ENCODE results near the gene MREG.

Gene MREG

GRCh38 chr2:216013080-216013909 is at the start of gene MREG:
Gene MREG (minus strand): TSS chr2:216013551. CDS start chr2:216013327, 224 bp downstream.
- DNase-seq: peak; percentile 52 to 84

GRCh38 chr2:216059233-216059834 is 46.0 kb upstream of the MREG start:
- no peak for DNase-seq

GRCh38 chr2:216057688-216058193 is 44.4 kb upstream of the MREG start:
- no peak for DNase-seq

GRCh38 chr2:216056739-216057138 is 43.4 kb upstream of the MREG start:
- no peak for DNase-seq

GRCh38 chr2:216055680-216056079 is 42.3 kb upstream of the MREG start:
- DNase-seq: no peak

- DNase-seq: no peak
Measured at GRCh38 chr2:216052420-216052819, 39.1 kb upstream of the MREG start.

- DNase-seq: no peak
Measured at GRCh38 chr2:216051350-216051749, 38.0 kb upstream of the MREG start.

- DNase-seq: no peak
Measured at GRCh38 chr2:216049452-216049851, 36.1 kb upstream of the MREG start.

- no peak for DNase-seq
Measured at GRCh38 chr2:216047397-216047796, 34.0 kb upstream of the MREG start.

- DNase-seq: no peak
Measured at GRCh38 chr2:216044883-216045486, 31.6 kb upstream of the MREG start.

- no peak for DNase-seq
Measured at GRCh38 chr2:216043949-216044348, 30.6 kb upstream of the MREG start.

- DNase-seq: no peak
Measured at GRCh38 chr2:216041438-216041837, 28.1 kb upstream of the MREG start.

GRCh38 chr2:216039918-216040317 is 26.6 kb upstream of the MREG start:
- no peak for DNase-seq

- DNase-seq: peak; percentile 20 to 65
Measured at GRCh38 chr2:216034065-216034464, 20.7 kb upstream of the MREG start.

GRCh38 chr2:216033403-216033802 is 20.1 kb upstream of the MREG start:
- no peak for DNase-seq

GRCh38 chr2:216031960-216032689 is 18.8 kb upstream of the MREG start:
- DNase-seq: no peak

- DNase-seq: no peak
Measured at GRCh38 chr2:216030216-216030615, 16.9 kb upstream of the MREG start.

GRCh38 chr2:216029416-216030129 is 16.2 kb upstream of the MREG start:
- DNase-seq: no peak

GRCh38 chr2:216024779-216025336 is 11.5 kb upstream of the MREG start:
- no peak for DNase-seq

- DNase-seq: peak; percentile 14 to 86
Measured at GRCh38 chr2:216023055-216023648, 9.8 kb upstream of the MREG start.

GRCh38 chr2:216021768-216022565 is 8.6 kb upstream of the MREG start:
- DNase-seq: no peak

Measured in NCI-H524 (cell line).